ENCODE results near the gene ZBTB42.

ZBTB42 gene

DNA sequence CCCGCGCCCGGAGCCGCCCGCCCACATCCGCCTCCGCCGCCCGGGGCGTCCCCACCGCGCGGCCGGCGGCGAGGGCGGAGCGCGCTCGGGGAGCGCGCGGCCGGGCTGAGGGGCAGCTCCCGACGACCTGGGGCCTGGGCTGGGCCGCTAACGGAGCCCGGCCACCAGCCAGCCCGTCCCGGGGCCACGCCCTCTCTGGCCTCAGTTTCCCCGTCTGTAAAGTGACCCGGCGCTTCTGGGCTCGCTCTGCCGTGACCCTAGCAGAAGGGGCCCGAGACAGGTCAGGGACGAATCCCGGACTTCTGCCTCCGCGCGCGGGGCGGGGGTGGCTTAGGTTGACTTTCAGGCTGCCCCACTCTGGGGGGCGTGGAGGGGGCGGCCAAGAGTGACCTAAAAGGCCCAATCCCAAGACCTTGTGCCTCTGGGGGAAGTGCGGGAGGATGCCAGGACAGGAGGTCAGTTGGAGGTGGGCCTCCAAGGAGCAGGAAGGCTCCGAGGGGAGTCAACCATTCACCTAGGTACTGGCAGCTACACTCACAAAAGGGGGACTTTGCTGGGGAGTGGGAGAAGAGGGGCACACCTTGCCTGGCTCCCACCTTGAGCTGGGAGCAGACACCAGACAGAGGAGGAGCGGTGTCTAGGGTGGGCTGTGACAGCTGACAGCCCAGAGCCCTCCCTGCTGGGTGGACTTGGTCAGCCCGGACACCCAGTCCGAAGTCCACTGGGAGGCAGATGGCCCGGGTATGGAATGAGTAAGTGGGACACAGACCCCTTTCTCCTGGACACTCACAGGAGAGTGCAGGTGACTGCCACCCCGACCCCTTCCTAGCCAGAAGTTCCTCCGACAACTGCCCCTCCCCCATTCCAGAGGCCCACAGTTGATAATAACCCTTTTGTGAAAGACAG, 4.9 kb upstream of the ZBTB42 start:
- DNase-seq (ENCODE audit: low read depth in 2 of 2): peak in 1 of 2 donors; percentile 43

- DNase-seq (ENCODE audit: low read depth in 2 of 2): no peak
Observed at GRCh38 chr14:104796687-104797081, 4.2 kb upstream of the ZBTB42 start.

DNA sequence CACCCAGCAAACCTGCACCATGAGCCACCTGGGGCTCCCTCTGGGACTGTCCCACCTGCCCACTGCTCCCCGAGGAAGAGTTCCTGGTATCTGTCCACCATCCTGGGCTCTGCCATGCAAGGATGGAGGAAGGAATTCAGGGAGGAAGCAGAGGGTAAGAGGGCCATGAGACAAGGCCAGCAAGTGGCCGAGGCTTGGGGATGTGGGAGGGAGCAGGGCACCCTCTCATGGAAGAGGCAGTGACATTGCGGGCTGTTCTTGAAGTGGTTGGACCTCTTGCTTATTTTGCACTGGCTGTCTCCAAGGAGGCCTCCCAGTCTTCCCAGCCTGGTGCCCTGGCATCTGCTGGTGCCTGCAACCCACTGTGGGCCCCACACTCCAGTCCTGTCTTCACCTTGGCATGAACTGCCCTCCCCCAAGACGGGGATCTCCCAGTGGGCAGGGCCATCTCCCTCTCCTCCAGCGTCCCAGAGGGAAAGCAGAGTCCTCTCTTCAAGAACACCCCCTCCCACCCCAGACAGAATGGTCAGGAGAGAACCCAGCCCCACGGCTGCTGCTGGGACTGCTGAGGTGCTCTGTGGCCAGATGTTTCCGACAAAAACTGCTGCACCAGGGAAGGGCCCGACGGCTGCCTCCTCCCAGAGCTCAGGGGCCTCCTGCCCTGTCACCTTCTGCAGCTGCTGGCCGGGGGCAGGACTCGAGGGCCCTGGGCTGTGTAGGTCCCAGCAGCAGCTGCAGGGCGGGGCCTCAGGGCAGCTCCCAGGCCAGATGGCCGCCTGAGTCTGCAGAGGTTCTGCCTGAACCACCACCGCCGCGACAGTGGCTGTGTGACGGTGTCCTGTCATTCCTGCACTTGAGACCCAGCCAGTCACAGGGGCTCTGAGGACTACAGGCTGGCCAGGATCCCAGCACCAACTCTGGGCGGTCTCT, 3.5 kb upstream of the ZBTB42 start:
- DNase-seq (ENCODE audit: low read depth in 2 of 2): no peak

GRCh38 chr14:104798300-104799243, 2.3 kb upstream of the ZBTB42 start:
- no peak for DNase-seq (ENCODE audit: low read depth in 2 of 2)

DNA sequence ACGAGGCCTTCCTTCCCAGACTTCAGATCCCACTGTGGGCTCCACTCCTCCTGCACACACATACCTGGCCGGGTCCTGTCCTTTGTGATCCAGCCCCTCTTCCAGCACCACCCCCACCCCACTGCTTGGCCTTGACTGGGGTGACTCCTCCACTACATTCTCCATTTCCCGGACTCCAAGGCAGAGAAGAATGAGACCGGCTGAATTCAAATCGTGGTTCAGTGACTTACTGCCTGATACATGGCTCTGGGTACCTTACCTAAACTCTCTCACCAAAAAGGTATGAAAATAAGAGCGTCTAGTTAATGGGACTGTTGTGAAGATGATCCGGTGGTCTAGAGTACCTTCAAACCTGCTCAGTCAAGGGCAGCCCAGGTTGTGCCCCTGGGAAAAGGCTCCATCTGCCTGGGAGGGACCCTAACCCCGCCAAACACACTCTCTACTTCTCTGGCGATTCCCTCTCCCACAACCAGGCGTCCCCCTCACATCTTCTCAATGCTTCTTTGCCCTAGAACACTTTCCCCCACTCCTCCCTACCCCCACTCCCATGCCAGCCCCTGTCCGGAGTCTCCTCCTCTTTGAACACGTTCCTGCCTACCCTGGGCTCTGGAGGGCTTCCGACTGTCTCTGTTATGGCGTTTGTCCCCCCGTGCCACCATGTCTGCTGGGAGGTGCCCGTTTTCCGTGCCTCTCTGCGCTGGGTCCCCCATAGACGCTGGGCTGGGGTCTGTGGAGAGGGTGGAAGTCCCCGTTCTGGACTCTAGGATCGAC, 1.5 kb upstream of the ZBTB42 start:
- no peak for DNase-seq (ENCODE audit: low read depth in 2 of 2)

GRCh38 chr14:104800015-104800770, 708 bp upstream of the ZBTB42 start:
- peak; percentile 68 to 69 for DNase-seq (ENCODE audit: low read depth in 2 of 2)

GRCh38 chr14:104801520-104802393, 856 bp downstream of the ZBTB42 start:
- DNase-seq (ENCODE audit: low read depth in 2 of 2): no peak

DNA sequence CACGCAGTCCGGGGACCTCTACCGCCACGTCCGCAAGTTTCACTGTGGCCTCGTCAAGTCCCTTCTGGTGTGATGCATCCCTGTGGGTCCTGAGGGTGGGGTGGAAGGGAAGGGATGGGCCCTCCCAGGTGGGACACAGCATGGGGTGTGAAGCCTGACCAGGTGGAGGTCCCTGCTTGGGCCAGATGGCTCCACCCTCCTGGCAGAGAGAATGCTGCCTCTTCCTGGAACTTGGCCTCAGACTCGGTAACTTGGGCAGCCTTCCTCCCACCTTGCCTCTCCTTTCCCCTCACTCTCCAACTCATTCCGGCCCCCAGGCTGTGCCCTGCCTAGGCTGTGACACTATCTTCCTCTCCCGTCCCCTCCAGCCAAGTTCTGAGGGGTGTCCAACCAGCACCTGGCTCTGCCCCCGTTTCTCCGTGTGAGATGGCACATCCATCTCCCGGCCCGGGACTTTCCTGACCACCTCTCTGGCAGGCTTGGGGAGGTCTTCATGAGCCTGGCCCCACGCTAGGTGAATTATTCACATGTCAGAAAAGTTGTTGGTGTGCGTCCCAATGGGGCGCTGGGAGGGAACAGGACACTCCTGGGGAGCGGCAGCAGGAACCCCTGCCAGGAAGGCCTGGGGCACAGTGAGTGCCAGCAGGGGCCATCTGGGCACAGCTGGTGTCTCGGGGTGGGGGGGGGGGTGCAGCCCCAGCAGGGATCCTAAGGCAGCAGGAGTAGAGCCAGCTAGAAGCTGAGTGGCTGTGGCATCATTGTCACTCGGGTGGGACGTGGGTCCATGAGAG, 1.7 kb downstream of the ZBTB42 start:
- DNase-seq (ENCODE audit: low read depth in 2 of 2): no peak

DNA sequence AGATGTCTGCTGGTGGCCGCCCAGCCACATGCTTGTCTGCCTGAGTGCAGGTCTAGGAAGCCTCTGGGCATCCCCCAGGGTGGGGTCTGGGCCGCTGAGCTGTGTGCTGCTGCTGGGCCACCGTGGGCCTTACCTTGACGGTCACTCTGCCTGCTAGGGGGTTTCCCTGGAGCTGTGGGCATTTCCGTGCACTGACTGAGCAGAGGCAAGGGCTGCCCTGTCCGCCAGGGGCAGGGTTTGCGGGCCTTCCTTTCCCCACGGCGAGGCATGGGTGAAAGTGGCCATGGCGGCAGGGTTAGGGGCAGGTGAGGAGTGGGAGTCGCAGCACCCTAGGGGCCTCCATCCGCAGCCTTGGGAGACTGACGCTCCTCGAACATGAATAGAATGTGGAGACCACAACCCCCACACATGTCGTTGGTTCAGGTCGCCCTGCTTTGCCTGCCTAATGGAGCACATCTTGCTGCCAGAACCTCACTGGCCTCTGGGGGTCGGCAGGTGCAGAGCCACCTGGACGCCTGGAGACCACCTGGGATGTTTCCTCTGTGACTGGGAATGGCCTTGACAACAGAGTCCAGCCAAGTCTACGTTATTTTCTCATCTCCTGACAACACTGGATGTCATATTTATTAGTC, 2.5 kb downstream of the ZBTB42 start:
- no peak for DNase-seq (ENCODE audit: low read depth in 2 of 2)

GRCh38 chr14:104803912-104804410, 3.1 kb downstream of the ZBTB42 start:
- no peak for DNase-seq (ENCODE audit: low read depth in 2 of 2)

DNA sequence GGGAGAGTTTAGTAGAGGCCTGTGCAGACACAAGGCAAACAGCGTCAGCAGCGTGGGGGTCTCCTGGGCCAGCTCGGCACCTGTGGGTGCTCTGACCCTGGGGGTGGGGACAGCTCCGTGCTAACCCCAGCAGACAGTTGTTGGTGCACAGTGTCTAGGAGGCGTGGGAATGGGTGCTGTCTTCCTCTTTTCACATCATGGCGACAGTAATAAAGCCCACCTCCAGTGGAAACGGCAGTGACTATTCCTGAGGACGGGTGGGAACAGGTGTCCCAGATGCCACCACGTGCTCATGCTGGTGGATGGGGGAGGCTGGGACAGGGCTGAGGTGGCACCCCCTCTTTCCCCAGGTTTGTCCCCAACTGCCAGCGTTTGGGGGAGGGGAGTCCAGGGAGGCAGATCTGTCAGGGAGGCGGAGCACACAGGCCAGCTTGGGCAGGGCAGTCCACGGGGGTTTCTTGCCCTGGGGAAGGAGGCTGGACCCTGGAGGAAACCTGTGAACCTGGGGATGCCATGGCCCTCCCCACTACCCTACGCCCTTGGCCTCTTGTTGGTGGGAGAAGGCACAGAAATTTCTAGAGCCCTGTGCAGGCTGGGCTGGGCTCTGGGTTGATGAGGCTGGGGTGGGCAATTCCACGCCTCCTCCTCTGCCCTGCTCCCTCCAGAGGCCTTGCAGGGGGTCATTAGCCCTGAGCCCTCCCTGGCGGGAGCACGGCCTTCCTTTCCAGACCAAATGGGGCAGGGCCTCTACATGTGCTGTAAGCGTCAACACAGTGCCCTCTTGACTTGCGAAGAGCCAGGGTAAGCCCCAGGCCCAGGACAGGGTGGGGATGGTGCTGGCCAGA, 3.8 kb downstream of the ZBTB42 start:
- no peak for DNase-seq (ENCODE audit: low read depth in 2 of 2)

DNA sequence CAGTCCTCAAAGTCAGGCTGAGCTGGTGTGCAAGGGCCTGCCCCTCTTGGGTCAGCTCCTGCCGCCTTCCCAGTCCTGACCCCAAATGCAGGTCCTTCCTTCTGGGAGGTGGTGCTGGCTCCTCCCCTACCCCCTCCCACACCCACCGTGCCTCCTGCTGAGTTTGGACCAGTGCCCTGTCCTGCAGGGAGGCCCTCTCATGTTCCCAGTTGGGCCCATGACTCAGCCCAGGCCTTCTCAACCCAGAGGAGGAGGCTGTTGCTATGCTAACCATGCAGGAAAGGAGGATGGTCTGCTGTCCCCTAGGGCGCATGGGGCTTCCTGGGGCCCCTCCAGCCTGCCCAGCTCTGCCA, 4.4 kb downstream of the ZBTB42 start:
- DNase-seq (ENCODE audit: low read depth in 2 of 2): no peak

DNA sequence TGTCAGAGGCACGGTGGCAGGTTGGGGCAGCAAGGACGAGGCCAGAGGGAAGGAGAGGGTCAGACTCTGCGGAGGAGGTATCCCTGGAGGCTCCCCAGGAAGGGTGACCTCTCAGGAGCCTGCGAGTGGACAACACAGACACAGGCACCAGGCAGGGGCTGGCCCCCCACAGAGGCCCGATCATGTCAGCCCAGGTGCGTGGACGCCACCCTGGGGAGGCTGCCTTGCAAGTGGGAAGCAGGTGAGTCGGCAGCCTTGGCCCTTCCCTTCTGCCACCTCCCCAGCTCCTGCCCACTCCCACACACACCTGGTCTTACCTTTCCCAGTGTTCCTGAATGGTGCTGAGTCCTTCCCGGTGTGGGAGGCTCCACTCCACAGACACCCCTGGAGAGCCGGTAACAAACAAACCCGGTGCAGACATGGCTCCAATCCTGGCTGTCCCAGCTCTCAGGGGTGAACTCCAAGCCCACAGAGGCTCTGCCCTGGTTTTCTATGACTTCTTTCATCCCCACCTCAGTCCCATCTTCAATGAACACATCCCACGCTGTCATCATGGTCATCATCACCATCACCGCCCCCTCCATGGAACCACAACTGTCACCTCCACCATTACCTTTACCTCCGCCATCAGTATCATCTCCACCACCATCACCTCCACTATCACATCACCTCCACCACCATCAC, 5.2 kb downstream of the ZBTB42 start:
- DNase-seq (ENCODE audit: low read depth in 2 of 2): no peak

DNA sequence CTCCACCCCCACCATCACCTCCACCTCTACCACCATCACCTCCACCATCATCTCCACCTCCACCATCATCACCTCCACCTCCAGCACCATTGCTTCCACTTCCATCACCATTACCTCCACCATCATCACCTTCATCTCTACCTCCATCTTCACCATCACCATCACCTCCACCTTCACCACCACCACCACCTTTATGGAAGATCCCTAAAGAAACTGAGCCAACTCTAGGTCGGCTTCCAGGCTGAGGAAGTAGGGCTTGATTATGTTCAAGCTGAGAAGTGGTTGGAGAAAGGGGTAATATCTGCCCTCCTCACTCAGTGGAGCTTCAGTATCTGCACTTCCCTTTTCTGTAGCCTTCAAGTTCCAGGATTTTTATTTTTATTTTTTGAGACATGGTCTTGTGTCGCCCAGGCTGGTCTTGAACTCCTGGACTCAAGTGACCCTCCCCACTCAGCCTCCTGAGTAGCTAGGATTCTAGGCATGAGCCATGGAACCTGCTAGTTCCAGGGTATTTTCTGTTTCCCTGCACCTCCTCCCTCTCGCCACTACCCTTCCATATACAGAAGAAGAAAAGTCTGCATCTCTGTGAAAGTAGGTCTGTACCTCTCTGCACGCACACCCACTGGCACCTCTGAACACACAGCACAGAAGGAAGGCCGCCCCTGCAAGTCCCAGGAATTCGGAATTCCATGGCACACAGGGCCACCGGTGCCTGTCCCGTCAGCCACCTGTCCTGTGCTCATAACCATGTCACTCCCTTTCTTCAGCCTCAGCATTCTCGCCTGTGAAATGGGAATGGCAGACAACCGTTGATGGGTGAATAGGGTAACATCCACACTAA, 5.9 kb downstream of the ZBTB42 start:
- DNase-seq (ENCODE audit: low read depth in 2 of 2): no peak

DNA sequence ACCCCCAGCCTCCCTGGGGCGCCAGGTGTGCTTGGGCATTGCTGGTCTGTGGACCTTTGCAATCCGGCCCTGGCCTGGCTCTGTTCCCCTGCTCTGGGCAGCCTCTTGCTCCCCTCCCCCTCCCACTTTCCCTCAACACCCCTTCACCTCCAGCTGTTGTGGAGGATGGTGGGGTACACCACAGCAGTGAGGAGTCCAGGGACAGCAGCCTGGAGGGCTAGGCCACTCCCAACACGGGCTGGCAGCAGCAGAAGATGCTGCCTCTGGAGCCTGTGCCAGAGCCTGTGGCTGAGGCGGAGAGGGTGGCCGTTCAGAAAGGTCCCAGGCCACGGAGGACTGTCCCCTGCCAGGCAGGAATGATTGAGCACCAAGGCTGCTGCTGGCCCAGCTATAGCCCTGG, 7.6 kb downstream of the ZBTB42 start:
- DNase-seq (ENCODE audit: low read depth in 2 of 2): no peak

All from stimulated activated CD8-positive, alpha-beta memory T cell treated with anti-CD3 and anti-CD28 coated beads, Interleukin-15, amount 100 ng/mL, for 48 hours (primary cell).